IMR-90 (cell line): ENCODE data around the gene NOL8.

ENCODE experiments used
- BHLHE40 ChIP-seq: fragments of 150-350 bp; IDR thresholded peaks from 2 replicates; pipeline ENCODE4 v1.6.1; 2016; ENCODE audit warnings: mild to moderate bottlenecking, low read depth, low read length
- CEBPB ChIP-seq: IDR thresholded peaks from 2 replicates; pipeline ENCODE4 v1.6.1; 2012; ENCODE audit warnings: low read depth, low read length, improper control_type of control experiment
- CTCF ChIP-seq: conservative IDR thresholded peaks from 2 replicates; pipeline ENCODE4 v1.5.1; 2012; ENCODE audit warnings: mild to moderate bottlenecking, low read depth, low read length, improper control_type of control experiment
- ELK1 ChIP-seq: fragments of 150-350 bp; IDR thresholded peaks from 2 replicates; pipeline ENCODE4 v1.6.1; 2016; ENCODE audit warnings: low read depth, mild to moderate bottlenecking, low read length, moderate library complexity, borderline replicate concordance
- MAFK ChIP-seq: IDR thresholded peaks from 2 replicates; pipeline ENCODE4 v1.6.1; 2012; ENCODE audit warnings: low read depth, low read length, improper control_type of control experiment
- MAZ ChIP-seq: IDR thresholded peaks from 2 replicates; pipeline ENCODE4 v1.6.1; 2012; ENCODE audit warnings: low read depth, mild to moderate bottlenecking, low read length, improper control_type of control experiment, moderate library complexity, borderline replicate concordance
- MXI1 ChIP-seq: IDR thresholded peaks from 2 replicates; pipeline ENCODE4 v1.6.1; 2012; ENCODE audit warnings: low read depth, mild to moderate bottlenecking, low read length, moderate library complexity, borderline replicate concordance
- NFE2L2 ChIP-seq: fragments of 150-350 bp; IDR thresholded peaks from 2 replicates; pipeline ENCODE4 v1.6.1; 2016; ENCODE audit warnings: low read depth, mild to moderate bottlenecking, low read length
- POLR2A ChIP-seq: IDR thresholded peaks from 2 replicates; pipeline ENCODE4 v1.6.1; 2012; ENCODE audit warnings: mild to moderate bottlenecking, low read depth, low read length
- RAD21 ChIP-seq: IDR thresholded peaks from 2 replicates; pipeline ENCODE4 v1.6.1; 2012; ENCODE audit warnings: low read length, improper control_type of control experiment
- RCOR1 ChIP-seq: IDR thresholded peaks from 2 replicates; pipeline ENCODE4 v1.6.1; 2012; ENCODE audit warnings: mild to moderate bottlenecking, low read length, improper control_type of control experiment; ENCODE audit not compliant: insufficient replicate concordance
- RFX5 ChIP-seq: IDR thresholded peaks from 2 replicates; pipeline ENCODE4 v1.8.0; 2012; ENCODE audit warnings: low read depth, mild to moderate bottlenecking, low read length, moderate library complexity
- SMC3 ChIP-seq: fragments of 150-350 bp; IDR thresholded peaks from 2 replicates; pipeline ENCODE4 v1.6.1; 2016; ENCODE audit warnings: low read depth, mild to moderate bottlenecking, antibody characterized with exemption, low read length, moderate library complexity

- no peak for TF ChIP-seq MXI1
- TF ChIP-seq CTCF, result no peak
- TF ChIP-seq RAD21, result no peak
- no peak for TF ChIP-seq SMC3
- TF ChIP-seq POLR2A, result no peak
- no peak for TF ChIP-seq RFX5
- TF ChIP-seq CEBPB, result no peak
- no peak for TF ChIP-seq RCOR1
- no peak for TF ChIP-seq MAFK
- TF ChIP-seq ELK1, result no peak
- no peak for TF ChIP-seq NFE2L2
- TF ChIP-seq MAZ, result no peak
- no peak for TF ChIP-seq BHLHE40
Measured at GRCh38 chr9:92312887-92313623, 12.1 kb downstream of the NOL8 start.
